Effector CD4-positive, alpha-beta T cell (primary cell): ENCODE data around the gene MYH7.
"Not testable (repeated sequence)": the region's sequence is repeated elsewhere in the genome, so short reads cannot be mapped to it uniquely, and the experiment has no call there.

ENCODE experiments used
- DNase-seq: peaks from one replicate; pipeline ENCODE4 v3.0.0-alpha.2; 2020

The MYH7 gene

DNA sequence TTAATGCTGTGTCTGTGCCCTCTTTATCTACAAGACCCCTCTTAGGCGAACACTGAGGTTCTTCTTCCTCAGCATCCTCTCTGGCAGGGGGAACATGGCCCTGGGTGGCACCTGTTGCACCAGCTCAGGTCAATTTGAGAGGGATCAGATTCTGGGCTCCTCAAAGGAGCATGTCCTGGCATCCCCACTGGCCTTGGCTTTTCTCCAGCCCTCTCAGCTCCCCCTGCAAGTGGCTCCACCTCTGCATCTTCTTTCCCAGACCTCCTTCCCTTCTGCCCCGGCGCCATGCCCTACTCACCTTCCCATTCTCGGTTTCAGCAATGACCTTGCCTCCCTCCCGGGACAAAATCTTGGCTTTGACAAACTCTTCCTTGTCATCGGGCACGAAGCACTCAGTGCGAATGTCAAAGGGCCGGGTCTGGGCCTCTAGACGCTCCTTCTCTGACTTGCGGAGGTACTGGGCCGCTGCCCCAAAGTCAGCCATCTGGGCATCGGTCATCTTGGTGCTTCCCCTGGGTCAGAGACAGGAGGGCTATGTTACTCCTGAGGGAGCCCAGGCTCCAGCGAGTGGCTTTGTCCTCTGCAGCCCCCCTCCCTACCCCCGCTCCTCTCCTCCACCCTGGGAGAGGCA is 28.6 kb downstream of the MYH7 start:
- DNase-seq = no peak

DNA sequence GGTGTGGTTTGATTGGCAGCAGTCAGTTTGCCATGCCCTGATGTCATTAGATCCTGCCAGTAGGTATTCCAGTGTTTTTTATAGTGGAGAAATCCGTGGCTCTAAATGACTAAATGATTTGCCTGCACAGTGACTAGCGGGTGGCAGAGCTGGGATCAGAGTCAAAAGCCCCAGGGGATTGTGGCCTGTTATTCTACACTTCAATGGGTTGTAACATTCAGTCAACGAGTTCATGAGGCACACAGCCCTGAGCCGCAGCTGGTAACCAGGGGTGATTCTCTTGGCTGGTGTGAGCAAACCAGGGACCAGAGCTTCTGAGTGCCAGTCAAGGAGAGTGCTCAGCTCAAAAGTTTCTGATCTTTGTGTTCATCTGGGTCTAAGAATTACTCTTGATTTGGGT is 29.2 kb downstream of the MYH7 start:
- DNase-seq = no peak

DNA sequence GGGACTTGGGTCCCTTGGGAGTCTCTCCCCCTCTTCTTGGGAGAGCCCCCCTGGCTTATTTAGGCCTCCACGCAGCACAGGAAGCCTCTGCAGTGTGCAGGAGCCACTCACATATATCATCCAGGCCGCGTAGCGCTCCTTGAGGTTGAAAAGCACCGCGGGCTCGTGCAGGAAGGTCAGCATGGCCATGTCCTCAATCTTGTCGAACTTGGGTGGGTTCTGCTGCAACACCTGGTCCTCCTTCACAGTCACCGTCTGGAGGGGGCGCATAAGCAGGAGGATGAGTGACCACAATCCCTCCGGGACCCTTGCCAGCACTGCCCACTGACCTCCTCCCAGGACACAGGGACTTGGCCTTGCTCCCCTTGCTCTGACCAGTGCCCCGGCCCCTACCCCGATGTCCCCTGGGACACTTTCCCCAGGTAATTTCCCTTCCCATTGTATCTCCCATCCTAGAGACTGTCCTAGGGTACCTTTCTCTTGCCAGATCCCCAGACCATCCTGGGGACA is 29.9 kb downstream of the MYH7 start:
- DNase-seq = no peak

DNA sequence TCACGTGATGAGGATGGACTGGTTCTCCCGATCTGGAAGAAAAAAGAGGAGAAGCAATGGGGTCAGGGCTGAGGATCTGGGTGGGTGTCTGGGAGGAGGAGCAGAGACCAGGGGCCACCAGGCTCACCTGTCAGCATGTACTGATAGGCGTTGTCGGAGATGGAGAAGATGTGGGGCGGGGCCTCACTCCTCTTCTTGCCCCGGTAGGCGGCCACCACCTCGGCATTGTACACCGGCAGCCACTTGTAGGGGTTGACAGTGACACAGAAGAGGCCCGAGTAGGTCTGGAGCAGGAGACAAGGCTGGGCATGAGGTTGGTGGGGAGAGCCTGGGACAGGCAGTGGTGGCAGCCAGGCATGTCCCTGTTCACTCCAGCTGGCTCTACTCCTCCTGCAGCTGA is 30.4 kb downstream of the MYH7 start:
- no peak for DNase-seq

DNA sequence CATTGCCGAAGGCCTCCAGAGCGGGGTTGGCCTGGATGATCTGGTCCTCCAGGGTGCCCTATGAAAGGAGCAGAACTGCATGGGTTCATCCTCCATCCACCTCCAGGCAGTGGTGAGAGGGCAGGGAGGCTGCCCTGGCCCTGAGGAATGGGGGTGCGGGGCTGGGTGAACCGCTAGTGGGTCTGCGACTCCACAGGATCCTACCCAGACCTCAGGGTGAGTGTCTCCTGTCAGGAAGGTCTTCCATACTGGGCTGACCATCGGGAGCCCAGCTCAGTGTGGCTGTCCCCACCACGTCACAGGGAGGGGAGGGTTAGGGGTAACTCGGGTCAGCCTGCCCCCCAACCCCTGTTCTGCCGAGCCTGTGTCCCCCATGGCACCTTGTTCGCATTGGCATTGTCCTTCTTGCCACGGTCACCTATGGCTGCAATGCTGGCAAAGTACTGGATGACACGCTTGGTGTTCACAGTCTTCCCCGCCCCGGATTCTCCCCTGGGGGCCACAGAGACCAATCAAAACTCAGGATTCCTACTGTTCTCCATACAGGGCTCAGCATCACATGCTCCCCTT is 31.0 kb downstream of the MYH7 start:
- DNase-seq = no peak

DNA sequence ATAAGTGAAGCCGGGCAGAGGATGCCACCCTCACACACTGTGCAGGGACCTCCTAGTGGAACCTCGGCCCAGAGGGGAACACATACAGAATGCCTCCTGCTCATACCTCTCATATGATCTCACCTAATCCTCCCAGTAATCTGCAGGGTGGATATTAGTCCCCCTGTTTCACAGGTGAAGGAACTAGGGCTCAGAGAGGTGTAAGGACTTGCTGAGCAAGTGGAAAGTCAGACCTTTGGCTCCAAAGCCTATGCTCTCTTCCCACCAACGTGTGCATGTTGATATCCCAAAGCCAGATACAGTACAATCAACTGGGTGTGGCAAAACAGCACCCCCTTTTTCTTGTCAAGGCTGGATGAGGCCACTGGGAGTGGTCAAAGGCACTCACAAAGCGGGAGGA is 31.6 kb downstream of the MYH7 start:
- no peak for DNase-seq

DNA sequence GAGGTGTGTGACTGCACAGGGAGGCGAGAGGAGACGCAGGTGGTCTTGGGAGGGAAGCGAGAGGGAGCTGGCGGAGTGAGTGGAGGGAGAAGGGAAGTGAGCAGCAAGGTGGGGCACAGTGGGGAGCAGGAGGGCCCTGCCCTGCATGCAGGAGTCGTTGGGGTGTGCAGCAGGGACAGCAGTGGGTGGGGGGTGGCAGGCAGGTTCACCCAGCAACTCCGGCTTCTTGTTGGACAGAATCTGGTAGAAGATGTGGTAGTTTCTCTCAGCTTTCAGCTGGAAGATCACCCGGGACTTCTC is 32.4 kb downstream of the MYH7 start:
- no peak for DNase-seq

DNA sequence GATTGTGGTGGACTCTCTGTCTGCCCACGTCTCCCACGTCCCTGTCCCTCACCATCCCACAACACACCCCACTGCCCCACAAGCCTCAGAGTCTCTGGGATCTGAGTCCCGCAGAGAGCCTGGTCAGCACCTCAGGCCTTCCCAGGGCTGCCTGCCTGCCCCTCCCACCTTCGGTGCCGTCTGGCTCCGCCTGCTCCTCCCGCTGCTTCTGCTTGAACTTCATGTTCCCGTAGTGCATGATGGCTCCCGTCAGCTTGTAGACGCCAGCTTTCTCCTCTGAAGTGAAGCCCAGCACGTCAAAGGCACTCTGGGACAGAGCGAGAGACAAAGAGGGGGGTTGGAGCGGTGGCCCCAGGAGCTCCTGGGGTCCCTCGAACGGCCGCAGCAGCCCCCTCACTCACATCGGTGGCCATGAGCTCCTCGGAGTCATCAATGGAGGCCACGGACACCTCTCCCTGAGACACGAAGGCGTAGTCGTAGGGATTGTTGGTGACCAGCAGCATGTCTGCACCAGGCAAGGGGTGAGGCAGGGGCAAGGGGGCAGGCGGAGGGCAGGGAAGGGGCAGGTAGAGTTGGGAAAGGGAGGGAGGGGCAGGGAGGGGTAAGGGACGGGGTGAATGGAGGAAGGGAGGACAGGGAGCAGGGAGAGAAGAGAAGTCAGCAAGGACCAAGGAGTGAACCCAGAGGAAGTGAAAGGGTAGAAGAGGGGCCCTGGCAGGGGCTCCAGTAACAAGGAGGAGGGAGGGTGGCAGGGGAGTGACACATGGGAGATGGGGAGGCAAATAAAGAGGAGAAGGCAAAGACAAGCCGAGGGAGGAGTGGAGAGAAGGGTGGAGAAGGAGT is 32.9 kb downstream of the MYH7 start:
- DNase-seq = no peak

DNA sequence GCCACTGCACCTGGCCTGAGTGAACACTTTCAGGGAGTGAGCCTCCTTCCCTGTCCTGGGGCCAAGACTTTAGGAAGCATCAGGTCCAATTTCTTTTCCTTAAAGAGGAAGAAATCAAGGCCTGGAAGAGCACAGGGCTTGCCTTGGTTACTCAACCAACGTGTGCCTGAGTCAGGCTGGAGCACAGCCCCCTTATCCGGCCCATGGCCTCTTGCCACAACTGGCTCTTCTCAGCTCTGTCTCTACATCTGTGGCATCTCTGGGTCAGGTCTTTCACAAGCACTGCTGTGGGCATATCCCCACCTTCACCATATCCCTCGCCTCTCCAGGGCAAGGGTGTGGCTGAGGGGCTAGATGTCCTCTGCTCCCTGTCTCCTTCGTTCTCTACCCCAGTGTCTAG is 34.2 kb downstream of the MYH7 start:
- no peak for DNase-seq

DNA sequence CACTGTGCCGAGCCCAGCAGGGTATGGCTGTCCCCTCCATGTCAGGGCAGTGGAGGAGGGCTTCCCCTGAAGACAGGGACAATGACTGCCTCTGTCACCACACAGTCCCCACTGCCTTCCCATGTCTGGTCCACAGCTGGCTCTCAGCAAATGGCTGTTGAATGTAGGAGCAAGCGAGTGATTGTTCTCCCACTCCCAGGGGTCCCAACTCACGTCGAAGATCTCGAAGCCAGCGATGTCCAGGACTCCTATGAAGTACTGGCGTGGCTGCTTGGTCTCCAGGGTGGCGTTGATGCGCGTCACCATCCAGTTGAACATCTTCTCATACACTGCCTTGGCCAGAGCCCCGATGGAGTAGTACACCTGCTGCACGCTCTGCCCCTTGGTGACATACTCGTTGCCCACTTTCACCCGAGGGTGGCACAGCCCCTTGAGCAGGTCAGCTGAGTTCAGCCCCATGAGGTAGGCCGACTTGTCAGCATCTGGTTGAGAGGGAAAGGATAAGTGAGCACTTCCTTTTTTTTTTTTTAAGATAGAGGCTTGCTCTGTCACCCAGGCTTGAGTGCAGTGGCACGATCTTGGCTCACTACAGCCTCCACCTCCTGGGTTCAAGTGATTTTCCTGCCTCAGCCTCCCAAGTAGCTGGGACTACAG is 34.8 kb downstream of the MYH7 start:
- not testable (repeated sequence) for DNase-seq

DNA sequence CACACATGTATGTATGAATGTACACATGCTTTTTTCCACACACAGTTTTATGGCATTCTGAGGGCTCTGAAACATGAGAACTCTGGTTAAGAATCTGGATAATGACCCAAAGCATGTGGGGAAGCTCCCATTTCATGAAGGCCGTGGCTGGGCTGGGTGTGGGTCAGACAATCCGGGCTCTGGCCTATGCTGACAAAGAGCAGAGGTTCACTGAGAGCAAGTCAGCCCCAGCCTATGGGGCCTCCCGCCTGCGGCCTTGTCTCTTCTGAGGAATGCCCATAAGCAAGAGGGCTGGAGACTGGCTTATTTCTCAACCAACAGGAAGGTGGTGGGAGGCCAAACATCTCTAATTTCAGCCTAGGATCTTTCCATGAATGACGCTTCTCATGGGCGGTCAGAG is 35.9 kb downstream of the MYH7 start:
- DNase-seq = no peak

DNA sequence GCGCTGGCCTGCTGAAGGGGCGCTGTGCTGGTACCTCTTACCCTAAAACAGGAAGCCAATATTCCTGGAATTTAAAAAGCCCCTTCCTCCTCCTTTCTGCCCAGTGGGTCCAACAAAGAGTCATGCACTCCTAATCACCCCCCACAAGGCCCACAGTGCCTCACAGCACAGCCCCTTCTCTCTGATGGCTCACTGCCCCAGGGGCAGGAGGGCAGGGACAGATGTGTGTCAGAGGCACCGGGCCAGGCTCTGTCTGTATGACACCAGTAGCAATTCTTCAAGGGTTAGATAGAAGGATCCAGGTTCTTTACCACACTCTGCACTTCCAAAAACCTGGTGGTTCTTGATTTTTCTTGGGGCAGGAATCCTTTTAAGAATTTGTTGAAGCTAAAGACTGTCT is 36.3 kb downstream of the MYH7 start:
- DNase-seq = no peak

DNA sequence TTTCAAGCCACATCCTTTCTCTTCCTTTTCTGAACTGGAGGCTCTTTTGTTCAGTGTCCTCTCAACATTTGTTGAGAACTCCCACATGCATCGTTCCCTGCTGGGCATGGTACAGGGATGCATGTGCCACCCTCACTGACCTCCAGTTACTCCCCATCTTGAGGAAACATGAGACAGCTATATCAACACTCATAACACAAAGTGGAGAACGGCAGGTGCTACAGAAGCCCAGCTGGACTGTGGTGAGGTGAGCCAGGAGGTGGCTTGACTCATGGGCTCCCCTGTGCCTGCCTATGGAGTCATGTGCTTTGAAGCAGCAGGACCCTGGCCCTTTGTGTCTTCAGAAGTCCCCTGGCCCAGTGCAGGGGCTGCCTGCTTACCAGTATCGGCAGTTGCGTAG is 37.1 kb downstream of the MYH7 start:
- no peak for DNase-seq

DNA sequence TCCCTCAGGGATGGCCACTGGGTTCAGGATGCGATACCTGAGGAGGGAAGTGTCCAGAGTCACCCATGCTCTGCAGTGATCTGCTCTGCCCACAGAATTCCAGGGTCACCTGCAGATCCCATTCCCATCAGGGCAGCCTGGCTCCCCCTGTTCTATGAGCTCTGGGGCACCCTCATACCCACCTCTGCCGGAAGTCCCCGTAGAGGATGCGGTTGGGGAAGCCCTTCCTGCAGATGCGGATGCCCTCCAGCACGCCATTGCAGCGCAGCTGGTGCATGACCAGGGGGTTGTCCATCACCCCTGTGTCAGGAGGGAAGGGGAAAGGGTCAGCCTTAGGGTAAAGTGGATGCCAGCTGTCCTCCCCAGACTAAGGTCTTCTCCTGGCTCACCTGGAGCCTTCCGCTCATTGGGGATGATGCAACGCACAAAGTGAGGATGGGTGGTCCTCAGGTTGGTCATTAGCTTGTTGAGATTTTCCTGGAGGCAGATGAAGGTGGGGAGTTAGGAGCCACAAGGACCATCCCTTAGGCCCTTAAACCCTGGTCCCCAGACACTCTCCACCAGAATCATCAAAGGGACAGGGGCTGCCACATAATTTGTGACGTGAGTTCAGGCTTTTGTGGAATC is 38.6 kb downstream of the MYH7 start:
- DNase-seq = no peak

DNA sequence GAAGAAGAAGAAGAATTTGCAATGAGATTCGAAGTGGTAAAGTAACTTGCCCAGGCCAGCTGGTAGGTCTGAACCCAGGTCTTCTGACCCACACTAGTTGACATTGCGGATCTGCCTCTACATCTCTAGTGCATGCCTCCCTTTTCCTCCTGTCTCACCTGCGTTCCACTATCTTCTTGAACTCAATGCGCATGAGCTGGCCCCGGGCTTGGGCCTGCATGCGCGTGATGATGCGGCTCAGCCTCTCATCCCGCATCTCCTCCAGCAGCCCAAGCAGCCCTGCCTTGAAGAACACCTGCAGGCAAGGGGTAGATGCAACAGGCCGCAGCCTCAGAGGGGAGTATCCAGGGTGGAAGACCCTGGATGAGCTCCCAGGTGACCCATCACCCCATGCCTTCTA is 39.3 kb downstream of the MYH7 start:
- DNase-seq = no peak

DNA sequence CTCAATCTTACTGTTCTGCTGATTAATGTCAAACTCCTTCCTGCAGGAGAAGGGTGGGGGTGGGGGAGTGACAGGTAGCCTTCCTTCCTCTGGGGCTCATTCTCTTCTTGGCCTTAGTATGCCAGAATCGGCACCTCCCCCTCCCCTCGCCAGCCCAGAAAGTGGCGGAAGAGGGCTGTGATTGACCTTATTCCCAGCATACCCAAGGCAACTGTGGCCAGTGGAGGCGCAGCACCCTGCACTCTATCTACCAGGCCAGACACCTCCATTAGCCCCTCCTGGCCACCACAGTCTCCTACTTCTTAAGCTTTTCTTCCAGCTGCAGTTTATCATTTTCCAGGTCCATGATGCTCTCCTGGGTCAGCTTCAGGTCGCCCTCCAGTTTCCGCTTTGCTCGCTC is 42.8 kb downstream of the MYH7 start:
- DNase-seq = no peak

DNA sequence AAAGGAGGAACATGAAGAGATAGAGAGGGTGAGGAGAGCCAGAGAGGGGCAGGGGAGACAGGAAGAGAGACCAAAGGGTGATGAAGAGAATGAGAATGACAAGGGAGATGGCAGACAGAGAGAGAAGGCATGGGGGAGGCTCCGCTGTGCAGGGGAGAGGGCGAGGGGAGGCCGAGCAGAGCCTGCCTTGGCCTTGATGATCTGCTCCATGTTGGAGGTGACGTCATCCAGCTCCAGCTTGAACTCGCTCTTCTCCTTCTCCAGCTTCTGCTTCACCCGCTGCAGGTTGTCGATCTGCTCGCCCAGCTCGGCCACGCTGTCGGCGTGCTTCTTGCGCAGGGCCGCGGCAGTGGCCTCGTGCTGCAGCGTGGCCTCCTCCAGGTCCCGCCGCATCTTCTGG is 45.6 kb downstream of the MYH7 start:
- DNase-seq = not testable (repeated sequence)

DNA sequence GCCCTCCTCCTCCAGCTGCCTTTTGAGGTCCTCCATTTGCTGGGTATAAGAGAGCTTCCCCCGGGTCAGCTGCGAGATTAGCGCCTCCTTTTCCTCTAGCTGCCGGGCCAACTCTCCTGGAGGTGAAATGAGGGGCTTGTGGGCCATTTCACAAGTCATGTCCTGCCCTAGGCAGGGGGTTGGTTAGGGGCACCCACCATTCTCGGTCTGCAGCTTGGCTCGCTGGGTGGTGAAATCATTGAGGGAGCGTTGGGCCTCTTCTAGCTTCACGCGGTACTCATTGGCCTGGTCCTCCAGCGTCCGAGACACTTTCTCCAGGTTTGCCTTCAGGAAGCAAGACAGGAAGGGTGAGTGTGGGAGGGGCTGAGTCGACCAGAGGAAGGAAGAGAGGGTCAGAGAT is 46.1 kb downstream of the MYH7 start:
- no peak for DNase-seq

DNA sequence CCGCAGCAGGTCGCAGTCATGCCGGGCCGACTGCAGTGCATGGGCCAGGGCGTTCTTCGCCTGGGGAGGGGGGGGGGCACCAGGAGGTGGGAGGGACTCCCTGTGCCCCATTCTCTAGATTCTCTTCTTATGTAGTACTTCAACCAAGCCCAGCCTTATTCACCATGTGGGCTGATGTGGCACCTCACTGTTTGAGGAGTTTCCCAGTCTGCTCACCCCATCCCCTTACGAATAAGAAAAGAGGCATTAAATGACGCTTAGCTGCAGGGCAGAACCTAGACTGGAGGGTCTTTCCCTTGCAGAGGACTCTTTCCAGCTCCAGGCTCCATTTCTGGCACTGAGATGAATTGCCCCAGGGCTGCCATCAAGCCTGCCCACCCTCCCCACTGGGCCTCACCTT is 46.5 kb downstream of the MYH7 start:
- DNase-seq = no peak

DNA sequence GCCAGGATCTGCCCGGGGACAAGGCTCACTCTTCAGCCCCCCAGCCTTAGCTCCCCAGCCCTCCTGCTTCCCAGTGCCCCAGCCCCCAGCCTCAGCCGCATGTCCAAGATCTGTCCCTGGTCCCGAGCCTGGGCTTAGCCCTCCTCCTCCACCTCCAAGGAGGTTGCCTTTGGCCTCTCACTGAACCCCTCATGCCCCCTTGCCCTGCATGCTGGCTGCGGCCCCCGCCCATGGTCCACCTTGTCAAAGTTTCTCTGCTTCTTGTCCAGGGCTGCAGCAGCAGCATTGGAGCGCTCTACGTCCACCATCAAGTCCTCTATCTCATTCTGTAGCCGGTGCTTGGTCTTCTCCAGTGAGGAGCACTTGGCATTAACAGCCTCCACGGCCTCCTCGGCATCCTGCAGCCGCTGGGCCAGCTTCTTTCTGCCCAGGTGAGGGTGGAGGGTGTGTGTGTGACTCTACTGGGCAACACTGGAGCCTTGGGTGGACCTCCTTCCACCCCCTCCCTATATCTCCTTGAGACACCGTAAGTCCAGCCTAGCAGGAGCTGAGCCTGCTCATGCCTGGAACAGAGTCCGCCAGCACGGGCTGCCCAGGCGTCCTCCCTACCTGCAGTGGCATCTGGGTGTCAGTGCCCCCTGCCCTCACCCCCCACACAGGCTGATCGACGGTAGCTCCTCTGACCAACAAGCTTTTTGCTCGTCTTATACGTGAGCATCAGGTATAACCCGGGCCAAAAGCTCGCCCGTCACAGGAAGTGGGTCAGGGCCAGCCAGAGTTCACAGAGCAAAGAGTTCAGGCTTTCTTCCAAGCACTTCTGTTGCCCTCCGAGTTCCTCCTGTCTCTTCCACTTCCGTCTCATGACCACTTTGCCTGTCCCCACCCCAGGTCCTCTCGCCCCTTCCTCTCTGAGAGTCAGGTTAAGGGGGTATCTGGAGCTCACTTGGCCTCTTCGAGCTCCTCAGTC is 47.3 kb downstream of the MYH7 start:
- no peak for DNase-seq

DNA sequence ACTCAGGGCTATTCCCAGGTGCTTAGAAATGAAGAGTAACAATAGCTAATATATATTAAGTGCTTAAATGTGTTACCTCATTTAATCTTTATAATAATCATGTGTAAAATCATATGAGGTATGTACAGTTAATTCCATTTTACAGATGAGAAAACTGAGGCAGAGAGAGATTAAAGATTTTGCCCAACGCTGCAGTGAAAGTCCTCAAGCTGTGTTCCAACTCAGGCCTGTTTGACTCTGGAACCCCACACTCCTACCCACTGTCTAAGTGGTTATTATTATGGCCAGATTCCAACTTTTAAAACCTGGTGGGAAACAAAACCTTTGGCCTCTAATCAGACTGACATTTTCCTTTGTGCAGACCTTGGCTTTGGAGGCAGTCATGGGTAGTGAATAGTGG is 48.5 kb downstream of the MYH7 start:
- no peak for DNase-seq

DNA sequence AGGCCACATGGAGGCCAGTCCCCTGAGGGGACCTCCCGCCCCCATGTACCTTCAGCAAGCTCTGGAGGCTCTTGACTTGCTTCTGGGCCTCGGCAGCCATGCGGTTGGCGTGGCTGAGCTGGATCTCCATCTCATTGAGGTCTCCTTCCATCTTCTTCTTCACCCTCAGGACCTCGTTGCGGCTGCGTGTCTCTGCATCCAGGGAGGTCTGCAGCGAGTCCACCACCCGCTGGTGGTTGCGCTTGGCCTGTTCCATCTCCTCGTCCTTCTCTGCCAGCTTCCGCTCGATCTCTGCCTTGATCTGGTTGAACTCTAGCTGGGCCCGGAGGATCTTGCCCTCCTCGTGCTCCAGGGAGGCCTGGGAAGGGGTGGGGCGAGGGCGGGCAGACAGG is 49.2 kb downstream of the MYH7 start:
- not testable (repeated sequence) for DNase-seq
